ENCODE data around the gene WASF3.

The WASF3 gene

DNA sequence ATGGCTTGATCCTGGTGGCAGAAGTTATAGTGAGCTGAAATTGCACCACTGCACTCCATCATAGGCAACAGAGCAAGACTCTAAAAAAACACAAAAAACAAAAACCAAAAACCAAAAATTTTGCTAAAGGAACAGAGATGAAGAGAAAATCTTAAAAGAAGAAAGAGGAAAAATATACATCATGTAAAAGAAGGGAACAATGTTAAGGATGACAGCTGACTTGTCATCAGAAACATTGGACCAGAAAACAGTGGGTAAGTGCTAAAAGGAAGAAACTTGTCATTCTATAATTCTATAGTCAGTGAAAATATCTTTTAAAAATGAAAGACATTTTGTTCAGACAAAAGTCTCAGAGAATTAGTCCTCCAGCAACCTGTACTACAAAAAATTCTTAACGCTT is 93.8 kb downstream of the WASF3 start:
- no peak for DNase-seq (ENCODE audit: low spot score)
- no peak for TF ChIP-seq CTCF (IDR thresholded peaks at IDR 0.05; ENCODE audit: extremely low read depth, missing control alignments)

DNA sequence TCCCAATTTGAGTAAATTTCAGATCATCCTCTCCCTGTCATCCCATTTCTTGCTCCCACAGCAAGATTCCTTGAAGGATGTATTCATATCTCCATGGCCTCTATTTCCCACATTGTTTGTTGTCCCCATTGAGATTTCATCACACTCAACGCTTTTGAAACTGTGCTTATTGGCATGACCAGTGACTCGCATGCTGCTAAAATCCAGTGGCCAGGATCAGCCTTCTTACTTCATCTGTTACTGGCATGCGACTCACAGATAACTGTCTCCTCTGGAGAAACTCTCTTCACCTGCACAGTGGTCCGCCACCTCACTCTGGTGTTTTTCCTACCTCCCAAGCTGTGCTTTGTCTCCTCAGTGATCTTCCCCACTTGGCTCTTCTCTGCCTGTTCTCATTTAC is 95.8 kb downstream of the WASF3 start:
- no peak for DNase-seq (ENCODE audit: low spot score)
- TF ChIP-seq CTCF (IDR thresholded peaks at IDR 0.05; ENCODE audit: extremely low read depth, missing control alignments): no peak

DNA sequence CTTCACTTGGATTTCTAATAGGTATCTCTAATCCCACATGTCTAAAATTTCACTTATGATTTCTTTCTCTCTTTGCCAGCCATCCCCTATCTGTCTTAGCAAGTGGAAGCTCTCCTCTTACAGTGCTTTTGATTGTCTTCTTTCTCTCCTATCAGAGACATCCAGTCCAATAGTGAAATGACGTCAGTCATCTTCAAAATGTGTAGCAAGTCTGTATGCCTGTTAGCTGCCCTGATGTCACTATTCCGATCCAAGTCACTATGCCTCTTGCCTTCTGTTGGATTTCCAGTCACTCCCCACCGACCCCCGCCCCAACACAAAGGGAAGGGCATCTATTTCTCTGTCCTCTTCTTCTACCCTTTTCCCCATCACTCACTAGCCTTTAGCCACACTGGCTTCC is 96.4 kb downstream of the WASF3 start:
- no peak for TF ChIP-seq CTCF (IDR thresholded peaks at IDR 0.05; ENCODE audit: extremely low read depth, missing control alignments)
- no peak for DNase-seq (ENCODE audit: low spot score)

DNA sequence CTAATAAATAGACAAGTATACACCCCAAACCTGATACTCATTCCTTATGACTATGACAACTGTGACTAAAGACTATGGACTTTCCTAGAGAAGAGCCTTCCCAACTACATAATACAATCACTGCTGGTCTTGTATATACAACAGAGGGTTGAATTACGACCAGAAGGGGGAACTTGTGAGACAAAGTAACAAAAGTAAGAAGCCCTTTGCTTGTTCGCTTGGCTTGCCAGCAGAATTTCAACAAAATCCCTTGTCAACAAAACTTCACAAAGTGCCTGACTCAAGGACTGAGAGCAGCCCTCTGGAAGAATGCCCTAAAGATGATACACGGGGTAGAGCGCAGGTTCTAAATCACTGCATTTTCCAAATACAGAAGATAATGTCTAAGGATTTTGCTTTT is 99.4 kb downstream of the WASF3 start:
- TF ChIP-seq CTCF (IDR thresholded peaks at IDR 0.05; ENCODE audit: extremely low read depth, missing control alignments): no peak
- DNase-seq (ENCODE audit: low spot score): no peak

DNA sequence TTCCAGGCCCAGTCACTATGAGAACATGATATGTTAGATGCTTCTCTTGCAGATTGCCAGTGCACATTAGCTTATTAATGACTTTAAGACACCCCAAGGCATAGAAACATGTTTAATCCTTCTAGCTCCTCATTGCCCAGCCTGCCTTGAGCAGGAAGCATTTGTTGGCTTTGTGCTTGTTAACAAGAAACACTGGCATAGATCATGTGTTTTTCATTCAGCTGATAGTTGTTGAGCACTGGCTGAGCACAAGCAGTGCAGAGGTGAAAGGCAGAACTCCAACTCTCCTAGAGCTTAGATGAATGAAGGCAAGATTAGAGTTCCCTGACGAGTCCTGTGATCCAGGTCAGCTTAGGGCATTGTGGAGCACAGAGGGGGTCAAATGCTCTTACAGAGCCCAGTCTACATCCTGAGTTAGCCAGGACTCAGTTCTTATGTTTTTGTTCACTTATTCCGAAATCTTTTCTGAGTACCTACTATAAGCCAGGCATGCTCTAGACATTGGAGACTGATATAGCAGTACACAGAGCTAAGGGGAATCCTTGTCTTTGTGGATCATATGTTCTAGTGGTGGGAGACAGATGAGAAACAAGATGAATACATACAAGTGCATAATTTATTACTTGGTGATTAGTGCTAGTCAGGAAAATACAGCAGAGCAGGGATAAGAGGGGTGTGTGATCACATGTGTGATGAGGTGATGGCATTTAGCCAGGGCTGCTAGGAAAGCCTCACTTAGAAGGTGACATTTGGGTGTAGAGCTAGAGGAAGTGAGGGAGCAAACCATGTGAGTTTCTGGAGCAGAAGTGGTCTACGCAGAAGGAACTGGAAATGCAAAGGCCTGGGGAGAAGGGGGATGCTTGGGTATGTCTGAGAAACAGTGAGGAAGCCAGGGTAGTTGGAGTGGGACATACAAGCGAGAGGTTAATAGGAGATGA is 101.2 kb downstream of the WASF3 start:
- no peak for TF ChIP-seq CTCF (IDR thresholded peaks at IDR 0.05; ENCODE audit: extremely low read depth, missing control alignments)
- DNase-seq (ENCODE audit: low spot score): no peak

DNA sequence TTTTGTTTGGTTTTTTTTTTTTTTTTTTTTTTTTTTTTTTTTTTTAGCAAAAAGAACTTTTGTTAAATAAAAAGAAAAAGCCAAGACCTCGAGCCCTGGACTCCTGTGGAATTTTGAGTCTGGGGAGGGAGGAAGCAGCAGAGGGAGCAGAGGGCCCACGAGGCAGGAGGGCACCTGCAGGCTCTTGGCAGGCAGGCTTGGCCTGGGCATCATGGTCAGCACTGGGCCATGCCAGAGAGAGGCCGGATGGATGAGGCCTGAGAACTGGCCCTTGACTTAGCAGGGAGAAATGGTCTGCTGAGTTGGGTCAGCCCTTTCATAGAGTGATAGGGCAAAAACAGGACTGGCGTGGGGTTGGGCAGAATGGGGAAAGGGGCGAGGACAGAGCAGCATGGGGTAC is 102.7 kb downstream of the WASF3 start:
- no peak for DNase-seq (ENCODE audit: low spot score)
- no peak for TF ChIP-seq CTCF (IDR thresholded peaks at IDR 0.05; ENCODE audit: extremely low read depth, missing control alignments)

- DNase-seq (ENCODE audit: low spot score): no peak
- no peak for TF ChIP-seq CTCF (IDR thresholded peaks at IDR 0.05; ENCODE audit: extremely low read depth, missing control alignments)
Measured at GRCh38 chr13:26660766-26661165, 103.3 kb downstream of the WASF3 start.

Data from GM20000 (cell line).